HEK293 (cell line): ENCODE results near the gene PPP1R14B.

Experiments used
- CTCF ChIA-PET: fragments of 350-600 bp; formaldehyde crosslinking; extraction: SDS; loops from one replicate; lab custom pipeline; 2021; ENCODE audit warnings: antibody characterized with exemption; lab: Yijun Ruan, JAX
- POLR2A ChIA-PET: fragments of 300-600 bp; formaldehyde crosslinking; extraction: SDS; loops from one replicate; lab custom pipeline; 2020; ENCODE audit warnings: antibody characterized with exemption, inconsistent platforms; lab: Yijun Ruan, JAX
- H3K27ac ChIP-seq: fragments of 200-500 bp; sonication (Bioruptor generic); 2 replicates; pipeline ENCODE4 v1.5.1; 2014; ENCODE audit warnings: low read depth, low read length, control low read depth, inconsistent platforms; ENCODE audit errors: extremely low read depth
- H3K36me3 ChIP-seq, 2 experiments: fragments of 200-500 bp in 1 of 2; sonication (Bioruptor generic) in 1 of 2; 1 replicate in 1 of 2; 2 replicates in 1 of 2; pipeline ENCODE4 v1.5.1; 2014 to 2017; ENCODE audit warnings: inconsistent platforms in 2 of 2, low read length in 2 of 2; ENCODE audit not compliant: control insufficient read depth in 2 of 2, insufficient read depth in 1 of 2
- H3K4me1 ChIP-seq: fragments of 200-500 bp; sonication (Bioruptor generic); 2 replicates; pipeline ENCODE4 v1.5.1; 2014; ENCODE audit warnings: mild to moderate bottlenecking, low read length, inconsistent platforms; ENCODE audit not compliant: control insufficient read depth, insufficient read depth
- H3K4me3 ChIP-seq: 2 replicates; pipeline ENCODE4 v1.5.1; 2011; ENCODE audit warnings: low read depth, mild to moderate bottlenecking, control low read depth, low read length, moderate library complexity
- H3K9me3 ChIP-seq: fragments of 200-500 bp; sonication (Bioruptor generic); 2 replicates; pipeline ENCODE4 v1.5.1; 2014; ENCODE audit warnings: low read depth, low read length, inconsistent platforms; ENCODE audit not compliant: control insufficient read depth, insufficient read depth
- BCL11B ChIP-seq: fragments of 450-650 bp; formaldehyde crosslinking; IDR thresholded peaks from 2 replicates; pipeline ENCODE4 v1.5.1; 2016; ENCODE audit warnings: low read depth, missing biosample characterization, missing genetic modification characterization
- BCL6B ChIP-seq: fragments of 450-650 bp; formaldehyde crosslinking; IDR thresholded peaks from 2 replicates; pipeline ENCODE4 v1.5.1; 2017; ENCODE audit warnings: missing biosample characterization, missing genetic modification characterization
- EGR2 ChIP-seq: fragments of 450-650 bp; formaldehyde crosslinking; IDR thresholded peaks from 2 replicates; pipeline ENCODE4 v1.5.1; 2016; ENCODE audit warnings: low read depth, missing biosample characterization, missing genetic modification characterization
- FEZF1 ChIP-seq: fragments of 450-650 bp; formaldehyde crosslinking; IDR thresholded peaks from 2 replicates; pipeline ENCODE4 v1.5.1; 2016; ENCODE audit warnings: missing biosample characterization, missing genetic modification characterization
- HIC1 ChIP-seq: fragments of 450-650 bp; formaldehyde crosslinking; IDR thresholded peaks from 2 replicates; pipeline ENCODE4 v1.5.1; 2016; ENCODE audit warnings: missing biosample characterization, missing genetic modification characterization
- INSM2 ChIP-seq: fragments of 450-650 bp; formaldehyde crosslinking; IDR thresholded peaks from 2 replicates; pipeline ENCODE4 v1.5.1; 2016; ENCODE audit warnings: missing biosample characterization, missing genetic modification characterization
- PATZ1 ChIP-seq: fragments of 450-650 bp; formaldehyde crosslinking; IDR thresholded peaks from 2 replicates; pipeline ENCODE4 v1.5.1; 2016; ENCODE audit warnings: missing biosample characterization, missing genetic modification characterization
- PBX3 ChIP-seq: sonication (generic); formaldehyde crosslinking; IDR thresholded peaks from 2 replicates; pipeline ENCODE4 v1.8.1; 2022; ENCODE audit warnings: mild to moderate bottlenecking, moderate library complexity, missing genetic modification reagents
- PRDM6 ChIP-seq: fragments of 450-650 bp; formaldehyde crosslinking; IDR thresholded peaks from 2 replicates; pipeline ENCODE4 v1.5.1; 2017; ENCODE audit warnings: missing biosample characterization, missing genetic modification characterization
- SP3 ChIP-seq: fragments of 450-650 bp; formaldehyde crosslinking; IDR thresholded peaks from 2 replicates; pipeline ENCODE4 v1.5.1; 2016; ENCODE audit warnings: missing biosample characterization, missing genetic modification characterization
- ZBTB49 ChIP-seq: fragments of 450-650 bp; formaldehyde crosslinking; IDR thresholded peaks from 2 replicates; pipeline ENCODE4 v1.5.1; 2016; ENCODE audit warnings: missing biosample characterization, missing genetic modification characterization, low read depth
- ZFP41 ChIP-seq: fragments of 450-650 bp; formaldehyde crosslinking; IDR thresholded peaks from 2 replicates; pipeline ENCODE4 v1.5.1; 2016; ENCODE audit warnings: missing biosample characterization, missing genetic modification characterization, borderline replicate concordance
- ZNF114 ChIP-seq: fragments of 450-650 bp; formaldehyde crosslinking; IDR thresholded peaks from 2 replicates; pipeline ENCODE4 v1.5.0; 2017; ENCODE audit warnings: missing biosample characterization, missing genetic modification characterization
- ZNF132 ChIP-seq: fragments of 450-650 bp; formaldehyde crosslinking; IDR thresholded peaks from 2 replicates; pipeline ENCODE4 v1.5.1; 2017; ENCODE audit warnings: missing biosample characterization, missing genetic modification characterization, borderline replicate concordance
- ZNF169 ChIP-seq: fragments of 450-650 bp; formaldehyde crosslinking; IDR thresholded peaks from 2 replicates; pipeline ENCODE4 v1.5.1; 2016; ENCODE audit warnings: missing biosample characterization, missing genetic modification characterization
- ZNF175 ChIP-seq: fragments of 450-650 bp; formaldehyde crosslinking; IDR thresholded peaks from 2 replicates; pipeline ENCODE4 v1.5.1; 2016; ENCODE audit warnings: missing biosample characterization, missing genetic modification characterization
- ZNF302 ChIP-seq: fragments of 450-650 bp; formaldehyde crosslinking; IDR thresholded peaks from 2 replicates; pipeline ENCODE4 v1.5.1; 2016; ENCODE audit warnings: missing biosample characterization, missing genetic modification characterization, low read depth
- ZNF37A ChIP-seq: fragments of 450-650 bp; IDR thresholded peaks from 2 replicates; pipeline ENCODE4 v1.5.1; 2018; ENCODE audit warnings: missing biosample characterization, missing genetic modification characterization
- ZNF580 ChIP-seq: fragments of 450-650 bp; formaldehyde crosslinking; IDR thresholded peaks from 2 replicates; pipeline ENCODE4 v1.5.1; 2016; ENCODE audit warnings: missing biosample characterization, missing genetic modification characterization
- ZNF768 ChIP-seq: fragments of 450-650 bp; formaldehyde crosslinking; IDR thresholded peaks from 2 replicates; pipeline ENCODE4 v1.5.1; 2018; ENCODE audit warnings: missing biosample characterization, mild to moderate bottlenecking, missing genetic modification characterization

Gene PPP1R14B

GRCh38 chr11:64249563-64250414, 3.0 kb upstream of the PPP1R14B start:
- ChIA-PET CTCF (interaction anchor here (0.7 to 3.6 kb wide), 12 partner anchors 8 to 105 kb away, joined by 3 to 48 read pairs (median 4); partner anchors contain the start of genes CATSPERZ and FKBP2), POLR2A (interaction anchor here (0.9 to 4.2 kb wide), 4 partner anchors 9 to 68 kb away, joined by 4 to 52 read pairs (median 6); partner anchors contain the start of genes FKBP2 and PRDX5)
- Histone ChIP-seq H3K4me1 (peaks cover 10% of the 10 kb centered on the region), H3K9me3 (no peaks in the 10 kb centered on the region), H3K4me3 (no peak overlapping the region), H3K27ac (no peak overlapping the region), H3K36me3 (peaks cover 0 to 12% of the 10 kb centered on the region in 2 experiments; a peak in 1 of 3 replicates)
- TF ChIP-seq ZNF37A (tag by site-specific recombination) (no peak), ZNF302 (no peak), ZNF132 (tag by site-specific recombination) (no peak), ZNF114 (tag by site-specific recombination) (no peak), ZNF768 (tag by site-specific recombination) (peak; percentile 97), BCL6B (tag by site-specific recombination) (no peak), PATZ1 (tag by site-specific recombination) (no peak), PBX3 (CRISPR knock-in tag) (no peak), PRDM6 (tag by site-specific recombination) (no peak), ZNF169 (tag by site-specific recombination) (no peak), ZFP41 (tag by site-specific recombination) (no peak), SP3 (no peak), ZNF580 (tag by site-specific recombination) (peak; percentile 73)

GRCh38 chr11:64249038-64249437, 2.3 kb upstream of the PPP1R14B start:
- no peaks in the 10 kb centered on the region for H3K9me3 ChIP-seq
- no peak overlapping the region for H3K4me3 ChIP-seq
- ChIA-PET POLR2A (interaction anchor here (0.9 to 4.2 kb wide), 4 partner anchors 8 to 23 kb away, joined by 3 to 52 read pairs (median 6); partner anchors contain the start of genes FKBP2, NUDT22 and TRPT1), CTCF (interaction anchor here (1.0 kb wide), 1 partner anchor 9 kb away, joined by 3 read pairs; no protein-coding TSS in a partner anchor)
- peaks cover 0 to 9% of the 10 kb centered on the region in 2 experiments; a peak in 1 of 3 replicates for H3K36me3 ChIP-seq
- peaks cover 10% of the 10 kb centered on the region for H3K4me1 ChIP-seq
- no peak overlapping the region for H3K27ac ChIP-seq
- TF ChIP-seq BCL11B (tag by site-specific recombination) = no peak
- TF ChIP-seq ZBTB49 = no peak
- TF ChIP-seq EGR2 = no peak
- TF ChIP-seq INSM2 = no peak
- TF ChIP-seq ZNF175 (tag by site-specific recombination) = no peak
- TF ChIP-seq FEZF1 (tag by site-specific recombination) = no peak
- no peak for TF ChIP-seq HIC1
